K562 (cell line): ENCODE measurements around the gene VPS37D.

Experiments
- CTCF ChIP-seq, 3 experiments: IDR thresholded peaks in 2 of 3; conservative IDR thresholded peaks in 1 of 3; 2 replicates each; pipeline ENCODE4 v1.5.1; 2011 to 2012; ENCODE audit warnings: low read length in 3 of 3, mild to moderate bottlenecking in 3 of 3, control low read depth in 2 of 3, improper control_type of control experiment in 1 of 3, inconsistent platforms in 1 of 3, low read depth in 1 of 3, mixed read lengths in 1 of 3, moderate library complexity in 1 of 3; ENCODE audit not compliant: insufficient read depth in 2 of 3
- ETV6 ChIP-seq, 3 experiments: fragments of 150-350 bp in 1 of 3; sonication (generic) in 1 of 3; formaldehyde crosslinking in 1 of 3; IDR thresholded peaks; 2 replicates each; pipeline versions ENCODE4 v1.6.1 to v1.8.0; 2014 to 2022; ENCODE audit warnings: borderline replicate concordance in 2 of 3, low read depth in 2 of 3, antibody characterized with exemption in 1 of 3, low read length in 1 of 3, mild to moderate bottlenecking in 1 of 3, missing genetic modification reagents in 1 of 3
- MAZ ChIP-seq, 2 experiments: fragments of 450-650 bp in 1 of 2; sonication (generic) in 1 of 2; formaldehyde crosslinking; IDR thresholded peaks in 1 of 2; conservative IDR thresholded peaks in 1 of 2; 2 replicates each; pipeline versions ENCODE4 v1.4.0 to v1.5.0; 2020; ENCODE audit warnings: mild to moderate bottlenecking in 1 of 2, missing genetic modification reagents in 1 of 2
- SP1 ChIP-seq: sonication (generic); formaldehyde crosslinking; IDR thresholded peaks from 2 replicates; pipeline ENCODE4 v1.8.1; 2022; ENCODE audit warnings: mild to moderate bottlenecking, missing genetic modification reagents
- ZNF586 ChIP-seq: fragments of 450-650 bp; formaldehyde crosslinking; conservative IDR thresholded peaks from 2 replicates; pipeline ENCODE4 v1.4.0; 2020; ENCODE audit warnings: mild to moderate bottlenecking, moderate library complexity

DNA sequence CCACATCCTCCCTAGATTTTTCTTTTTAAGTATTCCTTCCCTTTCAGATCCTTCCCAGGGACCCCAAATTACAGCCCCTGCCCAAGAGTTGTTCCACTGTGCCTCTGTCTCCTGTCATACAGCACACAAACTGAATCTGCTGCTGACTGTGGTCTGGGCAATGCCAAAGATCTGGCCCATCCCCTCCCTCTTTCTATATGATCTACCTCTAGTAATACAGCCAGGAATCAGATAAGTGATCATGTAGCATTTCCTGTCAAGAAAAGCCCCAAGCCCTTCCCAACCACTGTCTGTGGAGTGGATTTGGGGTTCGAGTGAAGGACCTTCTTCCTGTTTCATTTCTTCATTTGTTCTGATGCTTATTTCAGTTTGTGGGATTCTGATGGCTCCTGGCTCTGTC, 45.1 kb downstream of the VPS37D start:
- no peak for TF ChIP-seq SP1 (CRISPR knock-in tag)
- no peak for TF ChIP-seq ETV6 (IDR thresholded peaks at IDR 0.05; ENCODE audit: borderline replicate concordance in 1 of 2, low read depth in 2 of 2, low read length in 1 of 2)
- TF ChIP-seq ETV6 (CRISPR knock-in tag; IDR thresholded peaks at IDR 0.05; ENCODE audit: borderline replicate concordance), result no peak
- no peak for TF ChIP-seq MAZ (CRISPR knock-in tag; conservative IDR thresholded peaks at IDR 0.05 in 1 of 2, IDR thresholded peaks at IDR 0.05 in 1 of 2)
- TF ChIP-seq CTCF (IDR thresholded peaks at IDR 0.05 in 2 of 3, conservative IDR thresholded peaks at IDR 0.05 in 1 of 3; ENCODE audit: insufficient read depth in 2 of 3, low read depth in 1 of 3, low read length in 3 of 3), result no peak
- no peak for TF ChIP-seq ZNF586 (CRISPR knock-in tag)
